Measurements from ENCODE around the gene JTB.

- TF ChIP-seq CTCF (IDR thresholded peaks at IDR 0.05) (no peak), POLR2A (IDR thresholded peaks at IDR 0.05) (no peak), EP300 (IDR thresholded peaks at IDR 0.05) (no peak), POLR2AphosphoS5 (IDR thresholded peaks at IDR 0.05) (no peak)
These were observed 4.4 kb downstream of the JTB start for GRCh38 chr1:153973071-153973470.

Data from sigmoid colon (tissue), 4 donors.